ENCODE measurements around the gene SPATC1L. TPM values are rescaled to one million over a fixed set of nuclear protein-coding genes. Genes with fewer than 3 reads are reported as not detected.

SPATC1L gene
- total RNA-seq, 4 donors from 2014 or later, result 1.3 to 22.0 (median 7.0) TPM

- intact Hi-C loops (cut with DNase I), result loop anchor here (5.0 kb wide), 1 partner anchor 79 kb away; no protein-coding TSS in a partner anchor
- DNase-seq (ENCODE audit: extremely low spot score), result no peak
- H3K4me1 ChIP-seq, result peaks cover 10 to 18% (median 12%) of the 10 kb centered on the region in 4 donors
- WGBS, result 34% methylated on average over 27 of the region's 33 CpGs
- TF ChIP-seq CTCF (IDR thresholded peaks at IDR 0.05) (peak; percentile 70 to 83 (median 80)), POLR2AphosphoS5 (IDR thresholded peaks at IDR 0.05) (peak in 1 of 2 donors; percentile 58), EP300 (IDR thresholded peaks at IDR 0.05) (no peak), POLR2A (IDR thresholded peaks at IDR 0.05; ENCODE audit: low read depth) (no peak)
- peaks cover 0 to 11% (median 0%) of the 10 kb centered on the region in 4 donors for H3K27me3 ChIP-seq
- H3K36me3 ChIP-seq, result peaks cover 0 to 4% (median 0%) of the 10 kb centered on the region in 4 donors
- H3K4me3 ChIP-seq, result peak overlapping the region; percentile 17 to 41 (median 39)
- H3K27ac ChIP-seq (replicated peaks in 1 of 4), result peak overlapping the region in 2 of 4 donors; percentile 37 to 68
- H3K9me3 ChIP-seq, result no peaks in the 10 kb centered on the region
Observed at GRCh38 chr21:46153247-46154154, 30.8 kb downstream of the SPATC1L start.

- Histone ChIP-seq H3K9me3 (no peaks in the 10 kb centered on the region), H3K36me3 (peaks cover 0 to 2% (median 0%) of the 10 kb centered on the region in 4 donors), H3K27ac (replicated peaks in 1 of 4) (peak overlapping the region in 1 of 4 donors; percentile 68), H3K4me3 (peak overlapping the region; percentile 17 to 41 (median 39)), H3K4me1 (peaks cover 10 to 18% (median 12%) of the 10 kb centered on the region in 4 donors), H3K27me3 (peaks cover 0 to 11% (median 0%) of the 10 kb centered on the region in 4 donors)
- 33% methylated on average over 10 of the region's 18 CpGs for WGBS
- no peak for DNase-seq (ENCODE audit: extremely low spot score)
- TF ChIP-seq POLR2A (IDR thresholded peaks at IDR 0.05; ENCODE audit: low read depth), result no peak
- no peak for TF ChIP-seq CTCF (IDR thresholded peaks at IDR 0.05)
- no peak for TF ChIP-seq EP300 (IDR thresholded peaks at IDR 0.05)
- no peak for TF ChIP-seq POLR2AphosphoS5 (IDR thresholded peaks at IDR 0.05)
- intact Hi-C loops (cut with DNase I), result loop anchor here (5.0 kb wide), 1 partner anchor 79 kb away; no protein-coding TSS in a partner anchor
Observed at GRCh38 chr21:46152927-46153246, 31.4 kb downstream of the SPATC1L start.

GRCh38 chr21:46151989-46152926 is 32.0 kb downstream of the SPATC1L start:
- peaks cover 10 to 18% (median 12%) of the 10 kb centered on the region in 4 donors for H3K4me1 ChIP-seq
- TF ChIP-seq POLR2AphosphoS5 (IDR thresholded peaks at IDR 0.05), result no peak
- no peak for TF ChIP-seq POLR2A (IDR thresholded peaks at IDR 0.05; ENCODE audit: low read depth)
- TF ChIP-seq EP300 (IDR thresholded peaks at IDR 0.05), result no peak
- TF ChIP-seq CTCF (IDR thresholded peaks at IDR 0.05), result no peak
- no peaks in the 10 kb centered on the region for H3K36me3 ChIP-seq
- 88% methylated on average over 34 of the region's 45 CpGs for WGBS
- intact Hi-C loops (cut with DNase I), result loop anchor here (5.0 kb wide), 1 partner anchor 80 kb away; no protein-coding TSS in a partner anchor
- peak overlapping the region in 1 of 4 donors; percentile 68 for H3K27ac ChIP-seq (replicated peaks in 1 of 4)
- no peaks in the 10 kb centered on the region for H3K9me3 ChIP-seq
- H3K4me3 ChIP-seq, result peak overlapping the region in 1 of 4 donors; percentile 41
- DNase-seq (ENCODE audit: extremely low spot score), result no peak
- peaks cover 0 to 11% (median 0%) of the 10 kb centered on the region in 4 donors for H3K27me3 ChIP-seq

GRCh38 chr21:46151261-46151988 is 32.8 kb downstream of the SPATC1L start:
- no peak overlapping the region for H3K27ac ChIP-seq (replicated peaks in 1 of 4)
- H3K27me3 ChIP-seq, result peaks cover 0 to 11% (median 0%) of the 10 kb centered on the region in 4 donors
- no peak for DNase-seq (ENCODE audit: extremely low spot score)
- intact Hi-C loops (cut with DNase I), result loop anchor here (5.0 kb wide), 1 partner anchor 81 kb away; no protein-coding TSS in a partner anchor
- H3K4me1 ChIP-seq, result peaks cover 10 to 18% (median 12%) of the 10 kb centered on the region in 4 donors
- H3K4me3 ChIP-seq, result no peak overlapping the region
- no peaks in the 10 kb centered on the region for H3K9me3 ChIP-seq
- no peaks in the 10 kb centered on the region for H3K36me3 ChIP-seq
- 90% methylated on average over 35 of the region's 47 CpGs for WGBS
- TF ChIP-seq EP300 (IDR thresholded peaks at IDR 0.05) (no peak), POLR2A (IDR thresholded peaks at IDR 0.05; ENCODE audit: low read depth) (no peak), POLR2AphosphoS5 (IDR thresholded peaks at IDR 0.05) (no peak), CTCF (IDR thresholded peaks at IDR 0.05) (no peak)
